ENCODE measurements around the gene TNS1. TPM values are rescaled to one million over a fixed set of nuclear protein-coding genes. Genes with fewer than 3 reads are reported as not detected.

Gene TNS1
- total and polyA plus RNA-seq, 2 donors from 2014 or later = 44.8 to 471 TPM

DNA sequence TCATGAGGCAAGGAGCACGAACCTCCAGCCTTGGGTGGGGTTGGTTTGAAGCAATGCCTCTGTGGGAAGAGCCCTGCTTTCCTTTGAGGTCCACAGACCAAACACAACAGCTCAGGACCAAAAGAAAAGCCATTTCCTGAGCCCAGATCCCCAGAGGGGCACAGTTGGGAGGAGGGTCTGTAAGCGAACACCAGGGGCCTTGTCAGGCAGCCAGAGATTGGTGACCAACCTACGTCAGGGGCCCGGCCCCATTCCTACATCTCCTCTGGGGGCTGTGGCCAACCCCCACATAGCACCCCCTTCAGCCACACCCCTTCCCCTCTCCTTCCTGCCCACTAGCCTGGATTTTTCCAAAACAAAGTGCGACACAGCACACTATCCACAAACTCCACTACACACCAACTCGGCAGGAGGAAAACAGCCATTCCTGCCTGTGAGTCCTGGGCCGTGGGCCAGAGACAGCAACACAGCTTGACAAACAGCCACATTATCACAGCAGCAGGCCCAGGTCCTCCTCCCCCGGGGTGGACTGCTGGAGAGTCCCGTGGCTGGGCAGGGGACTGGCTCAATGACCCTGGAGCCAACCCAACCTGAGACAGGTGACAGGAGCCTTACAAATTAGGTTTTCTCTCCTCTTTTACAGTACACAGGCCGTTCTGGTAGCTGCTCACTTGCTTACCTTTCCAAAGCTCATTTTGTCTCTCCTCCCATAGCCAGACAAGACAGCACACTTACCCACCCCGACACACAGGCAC lies 98.8 kb downstream of the TNS1 start:
- Histone ChIP-seq H3K36me3 (ENCODE audit: control insufficient read depth in 2 of 3, insufficient read depth in 3 of 3, low read length in 3 of 3) (peaks cover 0 to 43% (median 19%) of the 10 kb centered on the region in 3 donors), H3K9me3 (ENCODE audit: control insufficient read depth in 2 of 3, insufficient read depth in 1 of 3, low read length in 3 of 3) (no peaks in the 10 kb centered on the region), H3K27ac (ENCODE audit: low read depth in 2 of 2, low read length in 2 of 2) (peak overlapping the region; percentile 92 to 97), H3K9ac (ENCODE audit: low read length in 3 of 3) (peak overlapping the region in 2 of 3 donors; percentile 53 to 72), H3K4me1 (ENCODE audit: control insufficient read depth in 2 of 3, insufficient read depth in 2 of 3, low read depth in 1 of 3, low read length in 3 of 3) (peaks cover 6 to 83% (median 81%) of the 10 kb centered on the region in 3 donors), H3K27me3 (ENCODE audit: control insufficient read depth, insufficient read depth, low read length) (no peaks in the 10 kb centered on the region), H3K4me3 (ENCODE audit: low read length in 3 of 3) (peak overlapping the region in 1 of 3 donors; percentile 23)
- DNase-seq (peak; percentile 72 to 92 (median 80)), FAIRE-seq (no peak)
- intact Hi-C loops (cut with DNase I) = no loop called here
- TF ChIP-seq, protein P1, sequence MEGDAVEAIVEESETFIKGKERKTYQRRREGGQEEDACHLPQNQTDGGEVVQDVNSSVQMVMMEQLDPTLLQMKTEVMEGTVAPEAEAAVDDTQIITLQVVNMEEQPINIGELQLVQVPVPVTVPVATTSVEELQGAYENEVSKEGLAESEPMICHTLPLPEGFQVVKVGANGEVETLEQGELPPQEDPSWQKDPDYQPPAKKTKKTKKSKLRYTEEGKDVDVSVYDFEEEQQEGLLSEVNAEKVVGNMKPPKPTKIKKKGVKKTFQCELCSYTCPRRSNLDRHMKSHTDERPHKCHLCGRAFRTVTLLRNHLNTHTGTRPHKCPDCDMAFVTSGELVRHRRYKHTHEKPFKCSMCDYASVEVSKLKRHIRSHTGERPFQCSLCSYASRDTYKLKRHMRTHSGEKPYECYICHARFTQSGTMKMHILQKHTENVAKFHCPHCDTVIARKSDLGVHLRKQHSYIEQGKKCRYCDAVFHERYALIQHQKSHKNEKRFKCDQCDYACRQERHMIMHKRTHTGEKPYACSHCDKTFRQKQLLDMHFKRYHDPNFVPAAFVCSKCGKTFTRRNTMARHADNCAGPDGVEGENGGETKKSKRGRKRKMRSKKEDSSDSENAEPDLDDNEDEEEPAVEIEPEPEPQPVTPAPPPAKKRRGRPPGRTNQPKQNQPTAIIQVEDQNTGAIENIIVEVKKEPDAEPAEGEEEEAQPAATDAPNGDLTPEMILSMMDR (IDR thresholded peaks at IDR 0.05; ENCODE audit: borderline replicate concordance, extremely low read depth, insufficient read depth) = no peak

DNA sequence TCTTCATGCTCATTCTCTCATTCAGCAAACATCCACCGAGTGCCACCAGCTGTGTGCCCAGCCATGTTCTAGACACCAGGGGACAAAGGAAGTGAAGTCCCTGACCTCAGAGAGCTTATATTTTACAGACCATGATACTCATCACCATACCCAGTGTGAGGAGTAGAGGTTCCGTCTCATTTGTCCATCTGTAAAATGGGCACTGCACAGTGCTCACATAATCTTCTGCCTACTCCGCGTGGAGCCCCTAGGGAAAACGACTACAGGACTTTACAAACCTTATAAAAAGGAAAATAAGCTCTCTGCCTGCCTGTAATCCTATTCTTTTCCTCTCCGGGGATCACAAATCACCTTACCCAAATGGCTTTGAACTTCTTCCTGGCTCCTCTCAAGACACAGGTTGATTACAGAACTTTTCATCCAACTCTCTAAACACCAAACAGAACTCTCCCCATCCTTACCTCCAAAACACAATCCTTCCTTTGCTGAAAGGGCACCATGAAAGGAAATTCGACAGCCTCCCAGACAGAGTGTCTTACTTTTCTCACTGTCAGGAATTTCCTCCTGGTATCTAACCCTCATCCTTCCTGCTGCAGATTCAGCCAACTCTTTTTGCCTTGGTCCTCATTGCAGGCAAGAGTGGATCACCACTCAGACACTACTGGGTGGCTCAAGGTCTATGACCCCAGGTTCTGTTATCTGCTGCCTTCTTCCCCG lies 99.5 kb downstream of the TNS1 start:
- Histone ChIP-seq H3K36me3 (ENCODE audit: control insufficient read depth in 2 of 3, insufficient read depth in 3 of 3, low read length in 3 of 3) (peaks cover 0 to 49% (median 19%) of the 10 kb centered on the region in 3 donors), H3K9ac (ENCODE audit: low read length in 3 of 3) (peak overlapping the region in 2 of 3 donors; percentile 53 to 72), H3K27ac (ENCODE audit: low read depth in 2 of 2, low read length in 2 of 2) (peak overlapping the region; percentile 92 to 97), H3K4me3 (ENCODE audit: low read length in 3 of 3) (peak overlapping the region in 2 of 3 donors; percentile 10 to 14), H3K27me3 (ENCODE audit: control insufficient read depth, insufficient read depth, low read length) (no peaks in the 10 kb centered on the region), H3K9me3 (ENCODE audit: control insufficient read depth in 2 of 3, insufficient read depth in 1 of 3, low read length in 3 of 3) (no peaks in the 10 kb centered on the region), H3K4me1 (ENCODE audit: control insufficient read depth in 2 of 3, insufficient read depth in 2 of 3, low read depth in 1 of 3, low read length in 3 of 3) (peaks cover 6 to 84% (median 81%) of the 10 kb centered on the region in 3 donors)
- DNase-seq (no peak), FAIRE-seq (no peak)
- TF ChIP-seq, protein P1 (IDR thresholded peaks at IDR 0.05; ENCODE audit: borderline replicate concordance, extremely low read depth, insufficient read depth) = no peak
- intact Hi-C loops (cut with DNase I) = no loop called here

DNA sequence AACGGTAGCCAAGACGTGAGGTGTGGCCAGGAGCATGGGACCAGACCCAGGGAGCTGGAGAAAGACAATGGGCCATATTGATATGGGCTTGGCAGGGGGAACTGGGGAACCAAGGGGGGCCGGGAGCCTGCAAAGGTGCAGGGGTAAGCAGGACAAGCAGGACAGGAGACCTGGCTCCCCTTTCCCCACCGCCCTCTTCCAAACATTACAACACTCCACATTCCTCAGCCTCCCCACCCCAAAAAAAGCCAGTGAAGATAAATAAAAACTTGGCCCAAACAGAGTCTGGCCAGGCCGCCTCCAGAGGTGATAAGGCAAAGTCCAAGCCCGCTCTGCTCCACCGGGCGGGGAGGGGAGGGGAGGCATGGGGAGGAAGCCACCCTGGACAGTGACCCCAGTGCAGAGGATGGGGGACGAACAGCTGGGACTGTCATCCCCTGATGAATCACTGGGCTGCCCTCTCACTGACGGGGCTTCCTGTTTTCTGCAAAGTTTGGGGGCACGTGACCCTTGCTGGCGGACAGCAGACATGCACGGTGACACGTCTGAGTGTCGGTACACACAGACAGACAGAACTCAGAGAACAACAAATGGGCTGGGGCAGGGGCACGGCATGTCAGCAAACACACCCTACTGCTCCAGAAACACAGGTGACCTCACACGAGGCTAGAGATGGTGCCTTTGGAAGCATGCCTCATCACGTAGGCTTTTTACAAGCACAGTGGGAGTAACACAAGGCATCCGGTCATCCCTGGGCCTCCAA lies 100.2 kb downstream of the TNS1 start:
- FAIRE-seq = peak; percentile 3
- Histone ChIP-seq H3K4me3 (ENCODE audit: low read length in 3 of 3) (peak overlapping the region in 2 of 3 donors; percentile 10 to 16), H3K36me3 (ENCODE audit: control insufficient read depth in 2 of 3, insufficient read depth in 3 of 3, low read length in 3 of 3) (peaks cover 0 to 57% (median 25%) of the 10 kb centered on the region in 3 donors), H3K9me3 (ENCODE audit: control insufficient read depth in 2 of 3, insufficient read depth in 1 of 3, low read length in 3 of 3) (no peaks in the 10 kb centered on the region), H3K27ac (ENCODE audit: low read depth in 2 of 2, low read length in 2 of 2) (peak overlapping the region; percentile 92 to 97), H3K4me1 (ENCODE audit: control insufficient read depth in 2 of 3, insufficient read depth in 2 of 3, low read depth in 1 of 3, low read length in 3 of 3) (peaks cover 6 to 87% (median 81%) of the 10 kb centered on the region in 3 donors), H3K9ac (ENCODE audit: low read length in 3 of 3) (peak overlapping the region in 2 of 3 donors; percentile 37 to 72), H3K27me3 (ENCODE audit: control insufficient read depth, insufficient read depth, low read length) (no peaks in the 10 kb centered on the region)
- TF ChIP-seq, protein P1 (IDR thresholded peaks at IDR 0.05; ENCODE audit: borderline replicate concordance, extremely low read depth, insufficient read depth) = no peak
- intact Hi-C loops (cut with DNase I) = no loop called here
- peak; percentile 71 to 96 (median 79) for DNase-seq
